ENCODE results near the gene ERC2.

Gene ERC2

DNA sequence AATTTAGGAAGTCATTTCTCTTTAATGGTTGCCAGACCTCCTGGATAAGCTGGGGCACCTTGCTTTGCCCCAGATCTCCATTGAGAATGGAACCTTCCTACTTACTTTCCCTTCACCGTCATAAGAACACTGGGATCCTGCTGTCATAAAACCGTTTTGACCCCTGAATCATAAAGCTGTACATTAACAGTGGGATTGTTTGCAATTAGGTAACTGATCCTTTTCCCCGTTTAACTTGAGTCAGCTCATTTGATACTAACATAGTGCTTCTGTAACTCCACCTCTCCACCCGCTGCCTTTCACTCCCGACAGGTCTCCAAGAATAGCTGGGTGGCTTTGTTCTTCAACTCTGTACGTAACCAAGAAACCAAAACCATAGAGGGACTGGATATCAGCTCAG is 673.0 kb downstream of the ERC2 start:
- TF ChIP-seq, protein P1, sequence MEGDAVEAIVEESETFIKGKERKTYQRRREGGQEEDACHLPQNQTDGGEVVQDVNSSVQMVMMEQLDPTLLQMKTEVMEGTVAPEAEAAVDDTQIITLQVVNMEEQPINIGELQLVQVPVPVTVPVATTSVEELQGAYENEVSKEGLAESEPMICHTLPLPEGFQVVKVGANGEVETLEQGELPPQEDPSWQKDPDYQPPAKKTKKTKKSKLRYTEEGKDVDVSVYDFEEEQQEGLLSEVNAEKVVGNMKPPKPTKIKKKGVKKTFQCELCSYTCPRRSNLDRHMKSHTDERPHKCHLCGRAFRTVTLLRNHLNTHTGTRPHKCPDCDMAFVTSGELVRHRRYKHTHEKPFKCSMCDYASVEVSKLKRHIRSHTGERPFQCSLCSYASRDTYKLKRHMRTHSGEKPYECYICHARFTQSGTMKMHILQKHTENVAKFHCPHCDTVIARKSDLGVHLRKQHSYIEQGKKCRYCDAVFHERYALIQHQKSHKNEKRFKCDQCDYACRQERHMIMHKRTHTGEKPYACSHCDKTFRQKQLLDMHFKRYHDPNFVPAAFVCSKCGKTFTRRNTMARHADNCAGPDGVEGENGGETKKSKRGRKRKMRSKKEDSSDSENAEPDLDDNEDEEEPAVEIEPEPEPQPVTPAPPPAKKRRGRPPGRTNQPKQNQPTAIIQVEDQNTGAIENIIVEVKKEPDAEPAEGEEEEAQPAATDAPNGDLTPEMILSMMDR (IDR thresholded peaks at IDR 0.05; ENCODE audit: low read depth, low read length), result no peak
- Histone ChIP-seq H3K27me3 (ENCODE audit: insufficient read depth, low read depth, severe bottlenecking) (no peaks in the 10 kb centered on the region), H3K9me3 (ENCODE audit: severe bottlenecking) (no peaks in the 10 kb centered on the region), H3K36me3 (no peaks in the 10 kb centered on the region), H3K27ac (no peak overlapping the region), H3K4me3 (ENCODE audit: low read depth, low read length) (no peak overlapping the region)
- DNase-seq, result no peak

DNA sequence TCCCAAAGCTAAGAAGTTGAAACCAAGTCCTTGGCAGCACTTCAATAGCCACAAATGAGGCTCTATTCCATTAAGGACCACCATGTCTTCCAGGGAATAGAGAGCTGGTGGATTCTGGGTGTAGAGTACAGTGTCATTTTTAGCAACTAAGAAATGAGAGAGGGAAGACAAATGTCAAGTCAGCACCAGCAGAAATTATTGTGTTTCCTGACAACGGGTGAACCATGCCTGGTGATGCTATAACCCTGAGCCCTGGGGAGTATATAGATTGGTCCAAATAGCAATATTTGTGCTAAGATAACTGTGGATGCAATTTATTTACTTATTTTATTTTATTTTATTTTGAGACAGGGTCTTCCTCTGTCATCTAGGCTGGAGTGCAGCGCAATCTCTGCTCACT is 675.5 kb downstream of the ERC2 start:
- TF ChIP-seq, protein P1 (IDR thresholded peaks at IDR 0.05; ENCODE audit: low read depth, low read length), result no peak
- no peaks in the 10 kb centered on the region for H3K9me3 ChIP-seq (ENCODE audit: severe bottlenecking)
- no peaks in the 10 kb centered on the region for H3K36me3 ChIP-seq
- no peaks in the 10 kb centered on the region for H3K27me3 ChIP-seq (ENCODE audit: insufficient read depth, low read depth, severe bottlenecking)
- no peak overlapping the region for H3K4me3 ChIP-seq (ENCODE audit: low read depth, low read length)
- no peak overlapping the region for H3K27ac ChIP-seq
- no peak for DNase-seq

DNA sequence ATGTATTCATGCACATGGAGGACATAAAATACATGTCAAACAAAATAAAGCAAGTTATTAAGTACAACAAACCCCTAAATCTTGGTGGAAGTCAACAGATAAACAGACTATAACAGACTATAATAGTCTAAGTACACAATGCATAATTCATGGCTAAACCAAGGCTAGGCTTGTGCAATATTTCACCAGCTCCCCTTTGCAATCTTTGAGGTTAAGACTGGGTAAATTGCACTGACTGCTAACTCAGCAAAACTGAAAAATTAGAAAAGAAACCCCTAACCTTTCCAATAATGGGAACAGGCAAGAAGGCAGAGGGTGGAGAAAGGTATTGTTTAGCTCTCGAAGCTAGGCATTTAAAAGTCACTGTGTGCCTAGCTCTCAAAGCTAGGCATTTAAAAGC is 676.3 kb downstream of the ERC2 start:
- no peaks in the 10 kb centered on the region for H3K9me3 ChIP-seq (ENCODE audit: severe bottlenecking)
- DNase-seq, result no peak
- H3K4me3 ChIP-seq (ENCODE audit: low read depth, low read length), result no peak overlapping the region
- H3K36me3 ChIP-seq, result no peaks in the 10 kb centered on the region
- H3K27ac ChIP-seq, result no peak overlapping the region
- TF ChIP-seq, protein P1 (IDR thresholded peaks at IDR 0.05; ENCODE audit: low read depth, low read length), result no peak
- H3K27me3 ChIP-seq (ENCODE audit: insufficient read depth, low read depth, severe bottlenecking), result no peaks in the 10 kb centered on the region

DNA sequence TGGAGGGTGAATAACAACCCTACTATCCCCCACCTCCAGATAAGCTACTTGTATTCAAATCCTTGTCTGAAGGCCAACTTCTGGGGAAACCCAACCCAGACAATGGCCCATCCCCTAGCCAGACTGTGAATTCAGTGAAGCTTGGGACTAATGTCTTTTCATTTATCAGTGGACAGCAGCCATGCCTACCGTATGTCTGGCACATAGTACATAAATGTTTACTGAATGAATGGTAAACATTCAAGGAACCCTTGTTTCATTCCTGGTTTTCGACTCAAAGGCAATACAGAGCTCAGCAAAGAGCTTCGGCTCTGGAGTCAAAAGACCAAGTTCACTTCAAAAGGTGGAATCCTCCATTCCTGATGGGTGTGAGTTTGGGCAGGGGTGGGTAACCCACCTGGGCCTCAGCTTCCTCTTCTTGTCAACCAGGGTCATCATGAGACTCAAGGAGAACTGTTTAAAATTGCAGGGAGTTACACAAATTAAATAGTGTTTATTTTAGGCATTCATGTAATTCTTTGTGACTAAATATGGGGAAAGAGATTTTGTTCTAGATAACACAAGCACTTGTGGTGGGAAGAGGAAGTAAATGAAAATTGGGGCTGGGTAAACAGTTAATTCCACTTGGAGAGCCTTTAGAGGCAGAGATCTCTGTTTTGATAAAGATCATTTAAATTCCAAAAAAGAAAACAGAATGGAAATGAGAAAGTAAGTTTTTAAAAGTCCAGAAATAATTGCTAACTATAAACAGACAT is 677.5 kb downstream of the ERC2 start:
- TF ChIP-seq, protein P1 (IDR thresholded peaks at IDR 0.05; ENCODE audit: low read depth, low read length), result no peak
- Histone ChIP-seq H3K27me3 (ENCODE audit: insufficient read depth, low read depth, severe bottlenecking) (no peaks in the 10 kb centered on the region), H3K27ac (no peak overlapping the region), H3K9me3 (ENCODE audit: severe bottlenecking) (no peaks in the 10 kb centered on the region), H3K36me3 (no peaks in the 10 kb centered on the region), H3K4me3 (ENCODE audit: low read depth, low read length) (no peak overlapping the region)
- DNase-seq, result no peak

DNA sequence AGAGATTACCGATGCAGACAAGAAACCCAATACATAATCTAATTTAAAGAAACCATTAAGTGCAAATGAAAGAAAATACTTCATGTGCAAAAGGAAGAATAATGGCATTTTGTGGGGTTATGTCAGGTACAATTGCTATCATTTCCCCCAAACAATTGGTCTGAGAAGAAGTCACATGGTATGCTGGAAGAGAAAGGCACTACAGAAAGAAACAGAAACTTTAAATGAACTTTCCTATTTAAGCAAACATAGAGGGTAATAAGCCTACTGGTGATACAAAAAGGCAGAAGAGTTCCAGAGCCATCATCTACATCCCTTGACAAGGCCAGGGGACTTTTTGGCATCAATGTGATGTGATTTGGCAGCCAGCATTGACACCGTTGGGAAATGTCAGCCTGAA is 678.8 kb downstream of the ERC2 start:
- H3K9me3 ChIP-seq (ENCODE audit: severe bottlenecking), result no peaks in the 10 kb centered on the region
- no peaks in the 10 kb centered on the region for H3K36me3 ChIP-seq
- H3K27ac ChIP-seq, result no peak overlapping the region
- H3K27me3 ChIP-seq (ENCODE audit: insufficient read depth, low read depth, severe bottlenecking), result no peaks in the 10 kb centered on the region
- no peak for DNase-seq
- TF ChIP-seq, protein P1 (IDR thresholded peaks at IDR 0.05; ENCODE audit: low read depth, low read length), result no peak
- no peak overlapping the region for H3K4me3 ChIP-seq (ENCODE audit: low read depth, low read length)

DNA sequence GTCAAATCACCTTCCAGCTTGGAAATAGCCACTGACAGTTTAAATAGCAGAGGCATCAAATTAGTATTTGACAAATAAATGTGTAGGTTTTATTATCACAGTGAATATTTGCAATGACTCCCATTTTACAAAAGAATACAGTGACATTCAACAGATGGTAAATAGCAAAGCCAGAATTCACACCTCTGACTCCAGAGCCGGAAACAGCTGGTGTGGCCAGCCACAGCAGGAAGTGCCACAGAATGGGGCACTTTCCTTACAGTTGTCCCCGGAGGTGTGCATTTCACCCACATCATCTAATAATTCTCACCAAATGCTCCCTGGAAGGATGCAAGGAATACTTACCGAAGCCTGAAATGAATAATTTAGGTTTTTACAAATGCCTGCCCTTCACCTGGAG is 685.5 kb downstream of the ERC2 start:
- no peaks in the 10 kb centered on the region for H3K27me3 ChIP-seq (ENCODE audit: insufficient read depth, low read depth, severe bottlenecking)
- TF ChIP-seq, protein P1 (IDR thresholded peaks at IDR 0.05; ENCODE audit: low read depth, low read length), result no peak
- H3K4me3 ChIP-seq (ENCODE audit: low read depth, low read length), result no peak overlapping the region
- H3K36me3 ChIP-seq, result no peaks in the 10 kb centered on the region
- no peaks in the 10 kb centered on the region for H3K9me3 ChIP-seq (ENCODE audit: severe bottlenecking)
- H3K27ac ChIP-seq, result no peak overlapping the region
- DNase-seq, result no peak

Measured in WERI-Rb-1 (cell line).